IMR-90 (cell line): ENCODE data around the gene ADAP1. TPM values are rescaled to one million over a fixed set of nuclear protein-coding genes. Genes with fewer than 3 reads are reported as not detected.

Experiments
- ATAC-seq: fragments of 200-7000 bp; cut with Tn5 transposase; 2 replicates; pipeline ENCODE4 v1.9.1; 2020; ENCODE audit warnings: low read depth, mild to moderate bottlenecking, moderate library complexity
- BruUV-seq: library from RNA; stranded (reverse); fragments of 400-500 nt; replicated peaks from 2 replicates; lab custom pipeline; 2021; lab: Mats Ljungman, UMichigan
- CTCF ChIA-PET: fragments of 300-600 bp; formaldehyde crosslinking; extraction: SDS; loops from one replicate; lab custom pipeline; 2021; ENCODE audit warnings: antibody characterized with exemption; lab: Yijun Ruan, JAX
- POLR2A ChIA-PET: fragments of 300-600 bp; sonication (Branson Sonifier 250); formaldehyde crosslinking; loops from one replicate; lab custom pipeline; 2022; ENCODE audit warnings: antibody characterized with exemption; ENCODE audit not compliant: unreplicated experiment; lab: Charles Lee
- DNase-seq: peaks from one replicate; pipeline ENCODE4 v3.0.0; 2013
- H2AFZ ChIP-seq: replicated peaks from 2 replicates; pipeline ENCODE3; 2013; ENCODE audit warnings: low read length, mild to moderate bottlenecking; ENCODE audit not compliant: poor library complexity
- H2AK5ac ChIP-seq: 2 replicates; pipeline ENCODE4 v1.6.1; 2013; ENCODE audit warnings: low read depth, low read length, inconsistent platforms
- H2AK9ac ChIP-seq: replicated peaks from 2 replicates; pipeline ENCODE3; 2013; ENCODE audit warnings: mild to moderate bottlenecking, low read depth, low read length, moderate library complexity; ENCODE audit not compliant: poor library complexity
- H2BK120ac ChIP-seq: 2 replicates; pipeline ENCODE4 v1.6.1; 2013; ENCODE audit warnings: low read depth, low read length, inconsistent platforms
- H2BK15ac ChIP-seq: 3 replicates; pipeline ENCODE4 v1.6.1; 2013; ENCODE audit warnings: low read depth, low read length, inconsistent platforms
- H2BK20ac ChIP-seq: 2 replicates; pipeline ENCODE4 v1.6.1; 2013; ENCODE audit warnings: low read depth, mild to moderate bottlenecking, inconsistent platforms, low read length, moderate library complexity
- H2BK5ac ChIP-seq: 2 replicates; pipeline ENCODE4 v1.6.1; 2013; ENCODE audit warnings: mild to moderate bottlenecking, low read depth, low read length, inconsistent platforms; ENCODE audit not compliant: poor library complexity, severe bottlenecking
- H3K14ac ChIP-seq: replicated peaks from 2 replicates; pipeline ENCODE4 v1.6.1; 2013; ENCODE audit warnings: low read depth, low read length, inconsistent platforms
- H3K18ac ChIP-seq: 2 replicates; pipeline ENCODE4 v1.6.1; 2013; ENCODE audit warnings: low read depth, low read length, control low read depth
- H3K23ac ChIP-seq: 2 replicates; pipeline ENCODE4 v1.6.1; 2013; ENCODE audit warnings: low read depth, low read length, inconsistent platforms
- H3K27ac ChIP-seq: 2 replicates; pipeline ENCODE4 v1.5.1; 2013; ENCODE audit warnings: mild to moderate bottlenecking, control low read depth, low read length; ENCODE audit not compliant: insufficient read depth
- H3K27me3 ChIP-seq: 2 replicates; pipeline ENCODE4 v1.6.1; 2013; ENCODE audit warnings: low read length; ENCODE audit not compliant: control insufficient read depth, insufficient read depth
- H3K36me3 ChIP-seq: 2 replicates; pipeline ENCODE4 v1.6.1; 2013; ENCODE audit warnings: low read length, mixed read lengths; ENCODE audit not compliant: control insufficient read depth, insufficient read depth
- H3K4ac ChIP-seq: 2 replicates; pipeline ENCODE4 v1.6.1; 2013; ENCODE audit warnings: low read depth, low read length, inconsistent platforms
- H3K4me1 ChIP-seq: 2 replicates; pipeline ENCODE4 v1.6.1; 2013; ENCODE audit warnings: low read length, mixed read lengths; ENCODE audit not compliant: control insufficient read depth, insufficient read depth
- H3K4me2 ChIP-seq: 2 replicates; pipeline ENCODE4 v1.6.1; 2013; ENCODE audit warnings: low read depth, mild to moderate bottlenecking, control low read depth, low read length, moderate library complexity
- H3K4me3 ChIP-seq: 2 replicates; pipeline ENCODE4 v1.5.1; 2013; ENCODE audit warnings: low read depth, mild to moderate bottlenecking, control low read depth, low read length, moderate library complexity; ENCODE audit not compliant: insufficient read depth
- H3K56ac ChIP-seq: 2 replicates; pipeline ENCODE4 v1.6.1; 2013; ENCODE audit warnings: low read length, inconsistent platforms; ENCODE audit not compliant: insufficient read depth; ENCODE audit errors: extremely low read depth
- H3K79me1 ChIP-seq, 2 experiments: 2 replicates each; pipeline ENCODE4 v1.6.1; 2013; ENCODE audit warnings: low read length in 2 of 2, inconsistent platforms in 1 of 2, low read depth in 1 of 2
- H3K9ac ChIP-seq: 2 replicates; pipeline ENCODE4 v1.6.1; 2013; ENCODE audit warnings: low read depth, low read length, control low read depth
- H3K9me1 ChIP-seq: 2 replicates; pipeline ENCODE4 v1.6.1; 2013; ENCODE audit warnings: low read length, inconsistent platforms; ENCODE audit not compliant: insufficient read depth
- H3K9me3 ChIP-seq: 2 replicates; pipeline ENCODE4 v1.6.1; 2013; ENCODE audit warnings: low read length; ENCODE audit not compliant: control insufficient read depth, insufficient read depth
- H4K20me1 ChIP-seq: 2 replicates; pipeline ENCODE4 v1.6.1; 2013; ENCODE audit warnings: low read length, inconsistent platforms; ENCODE audit not compliant: insufficient read depth
- H4K5ac ChIP-seq: 2 replicates; pipeline ENCODE4 v1.6.1; 2013; ENCODE audit warnings: mild to moderate bottlenecking, low read depth, low read length, control low read depth
- H4K8ac ChIP-seq, 2 experiments: 2 replicates each; pipeline ENCODE4 v1.6.1; 2013; ENCODE audit warnings: low read depth in 2 of 2, low read length in 2 of 2, control low read depth in 1 of 2, inconsistent platforms in 1 of 2
- H4K91ac ChIP-seq: 2 replicates; pipeline ENCODE4 v1.6.1; 2013; ENCODE audit warnings: low read depth, low read length, inconsistent platforms; ENCODE audit not compliant: insufficient read depth
- CEBPB ChIP-seq: IDR thresholded peaks from 2 replicates; pipeline ENCODE4 v1.6.1; 2012; ENCODE audit warnings: low read depth, low read length, improper control_type of control experiment
- CHD1 ChIP-seq: IDR thresholded peaks from 2 replicates; pipeline ENCODE4 v1.6.1; 2012; ENCODE audit warnings: low read depth, low read length, improper control_type of control experiment
- CTCF ChIP-seq: conservative IDR thresholded peaks from 2 replicates; pipeline ENCODE4 v1.5.1; 2012; ENCODE audit warnings: mild to moderate bottlenecking, low read depth, low read length, improper control_type of control experiment
- FOS ChIP-seq: fragments of 150-350 bp; IDR thresholded peaks from 2 replicates; pipeline ENCODE4 v1.6.1; 2016; ENCODE audit warnings: low read depth, low read length
- MAFK ChIP-seq: IDR thresholded peaks from 2 replicates; pipeline ENCODE4 v1.6.1; 2012; ENCODE audit warnings: low read depth, low read length, improper control_type of control experiment
- MXI1 ChIP-seq: IDR thresholded peaks from 2 replicates; pipeline ENCODE4 v1.6.1; 2012; ENCODE audit warnings: low read depth, mild to moderate bottlenecking, low read length, moderate library complexity, borderline replicate concordance
- POLR2A ChIP-seq: IDR thresholded peaks from 2 replicates; pipeline ENCODE4 v1.6.1; 2012; ENCODE audit warnings: mild to moderate bottlenecking, low read depth, low read length
- RAD21 ChIP-seq: IDR thresholded peaks from 2 replicates; pipeline ENCODE4 v1.6.1; 2012; ENCODE audit warnings: low read length, improper control_type of control experiment
- RCOR1 ChIP-seq: IDR thresholded peaks from 2 replicates; pipeline ENCODE4 v1.6.1; 2012; ENCODE audit warnings: mild to moderate bottlenecking, low read length, improper control_type of control experiment; ENCODE audit not compliant: insufficient replicate concordance
- SMC3 ChIP-seq: fragments of 150-350 bp; IDR thresholded peaks from 2 replicates; pipeline ENCODE4 v1.6.1; 2016; ENCODE audit warnings: low read depth, mild to moderate bottlenecking, antibody characterized with exemption, low read length, moderate library complexity
- WGBS, 2 experiments: methylation state at CpG; one replicate each; pipeline versions ENCODE4 v1.1.5 to v1.1.7; 2013; ENCODE audit warnings: missing lambda C conversion rate in 2 of 2; ENCODE audit not compliant: insufficient read length in 1 of 2; ENCODE audit errors: extremely low coverage in 2 of 2; 5-methylcytosine and 5-hydroxymethylcytosine counted together
- dilution Hi-C: fragments of 300-500 bp; cut with HindIII; formaldehyde crosslinking; loops from one replicate; pipeline ENCODE4 v1.14.3; 2018; ENCODE audit warnings: low sequenced_read_pairs; ENCODE audit not compliant: unreplicated experiment
- in situ Hi-C: fragments of 300-500 bp; cut with MboI; formaldehyde crosslinking; loops from 3 replicates; pipeline ENCODE4 v1.14.3; 2019; ENCODE audit warnings: low sequenced_read_pairs, inconsistent platforms, mixed read lengths
- intact Hi-C: fragments of 100-400 bp; cut with micrococcal nuclease; formaldehyde crosslinking; loops from 2 replicates; pipeline ENCODE4 v1.10.0; 2022
- polyA plus RNA-seq, 3 experiments: library from polyadenylated mRNA; depleted of rRNA; stranded (reverse); fragments of >200 nt; gene quantifications; 2 replicates each; pipeline ENCODE4 v1.2.3, GENCODE V29; 2012; ENCODE audit warnings: low replicate concordance in 1 of 3
- total RNA-seq: library from RNA; depleted of rRNA; stranded (reverse); fragments of >200 nt; gene quantifications from 2 replicates; pipeline ENCODE4 v1.2.3, GENCODE V29; 2012
- TF ChIP-seq, protein P1 (sequence below): fragments of 150-350 bp; IDR thresholded peaks from 2 replicates; pipeline ENCODE4 v1.6.1; 2017; ENCODE audit warnings: mild to moderate bottlenecking, antibody characterized with exemption, low read length, low read depth

ADAP1 gene
- total and polyA plus RNA-seq, 2 of the 4 experiments (the other 2 are of a cell fraction) = 1.4 to 2.0 TPM

DNA sequence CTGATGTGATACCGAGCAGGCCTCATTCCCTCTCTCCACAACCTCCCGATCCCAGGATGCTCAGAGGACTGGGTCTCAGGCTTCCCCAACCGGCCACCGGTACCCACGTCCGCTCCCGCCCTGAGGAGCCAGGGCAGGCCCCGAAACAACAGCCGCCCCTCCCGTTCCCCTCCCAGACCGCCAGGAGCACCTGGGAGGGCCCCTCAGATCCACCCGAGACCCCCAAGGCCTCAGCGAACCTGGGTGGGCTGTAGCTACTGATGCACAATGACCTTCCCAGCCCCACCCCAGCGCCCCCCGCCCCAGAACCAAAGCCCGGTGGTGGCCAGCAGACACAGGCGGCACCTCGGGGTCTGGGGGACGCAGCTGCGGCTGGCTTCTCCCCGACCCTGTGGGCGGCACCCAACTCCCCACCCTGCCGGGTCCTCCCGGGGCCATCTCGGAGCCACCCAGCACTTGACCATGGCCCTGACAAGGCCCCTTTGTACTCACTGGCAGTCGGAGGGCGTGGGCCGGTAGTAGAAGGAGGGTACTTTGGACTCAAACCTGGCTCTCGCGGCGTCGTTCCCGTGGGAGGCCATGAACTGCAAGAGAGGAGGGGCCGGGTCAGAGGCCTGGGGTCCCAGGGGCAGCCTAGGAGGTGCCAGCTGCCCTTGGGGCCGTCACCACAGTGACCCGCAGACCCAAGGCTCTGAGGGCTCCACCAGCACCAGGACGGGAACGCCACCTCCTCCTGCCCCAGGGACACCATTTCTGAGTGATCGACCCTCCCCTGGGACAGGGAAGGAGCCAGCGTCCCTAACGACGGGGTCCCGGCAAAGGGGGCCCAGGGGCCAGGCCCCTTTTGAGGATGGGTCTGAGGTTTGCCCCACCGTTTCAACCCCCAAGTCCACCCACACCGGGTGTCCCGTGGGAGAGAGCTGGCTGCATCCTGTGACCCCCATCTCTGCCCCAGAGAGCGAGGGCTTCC lies 28.1 kb downstream of the ADAP1 start:
- ChIA-PET POLR2A (no interaction called here), CTCF (no interaction called here)
- no peaks in the 10 kb centered on the region for H3K27me3 ChIP-seq
- no peak overlapping the region for H3K4me3 ChIP-seq
- dilution Hi-C loops = no loop called here
- no peak overlapping the region for H3K23ac ChIP-seq
- H2BK5ac ChIP-seq = no peak overlapping the region
- H2AK9ac ChIP-seq = no peak overlapping the region
- no peak overlapping the region for H4K91ac ChIP-seq
- H3K4ac ChIP-seq = no peak overlapping the region
- no peaks in the 10 kb centered on the region for H3K9me1 ChIP-seq
- H3K27ac ChIP-seq = no peak overlapping the region
- H2BK120ac ChIP-seq = no peak overlapping the region
- in situ Hi-C loops = no loop called here
- no peak overlapping the region for H3K18ac ChIP-seq
- H3K14ac ChIP-seq = no peak overlapping the region
- no peak overlapping the region for H3K9ac ChIP-seq
- H4K8ac ChIP-seq = no peak overlapping the region
- H3K36me3 ChIP-seq = no peaks in the 10 kb centered on the region
- BruUV-seq = no TSS peak
- DNase-seq = no peak
- H3K79me1 ChIP-seq = no peaks in the 10 kb centered on the region
- TF ChIP-seq FOS (no peak), CHD1 (no peak), MAFK (no peak), SMC3 (no peak), POLR2A (no peak), RCOR1 (no peak), CTCF (no peak), MXI1 (no peak), CEBPB (no peak), RAD21 (no peak)
- TF ChIP-seq, protein P1, sequence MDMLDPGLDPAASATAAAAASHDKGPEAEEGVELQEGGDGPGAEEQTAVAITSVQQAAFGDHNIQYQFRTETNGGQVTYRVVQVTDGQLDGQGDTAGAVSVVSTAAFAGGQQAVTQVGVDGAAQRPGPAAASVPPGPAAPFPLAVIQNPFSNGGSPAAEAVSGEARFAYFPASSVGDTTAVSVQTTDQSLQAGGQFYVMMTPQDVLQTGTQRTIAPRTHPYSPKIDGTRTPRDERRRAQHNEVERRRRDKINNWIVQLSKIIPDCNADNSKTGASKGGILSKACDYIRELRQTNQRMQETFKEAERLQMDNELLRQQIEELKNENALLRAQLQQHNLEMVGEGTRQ = no peak
- no peak overlapping the region for H2AK5ac ChIP-seq
- WGBS, 2 experiments = 93% methylated on average over 16 of the region's 47 CpGs; no CpG with 5 or more reads in 1 of the 2 experiments
- intact Hi-C loops = no loop called here
- ATAC-seq = no peak
- no peak overlapping the region for H3K4me2 ChIP-seq
- H2BK20ac ChIP-seq = no peak overlapping the region
- H3K9me3 ChIP-seq = no peaks in the 10 kb centered on the region
- H4K5ac ChIP-seq = no peak overlapping the region
- H2BK15ac ChIP-seq = no peak overlapping the region
- no peaks in the 10 kb centered on the region for H4K20me1 ChIP-seq
- H3K56ac ChIP-seq = no peak overlapping the region
- H3K4me1 ChIP-seq = peaks cover 9% of the 10 kb centered on the region
- H2AFZ ChIP-seq = peak overlapping the region; percentile 11
